GM21723 (cell line): ENCODE measurements around the gene SLC34A3.

ENCODE experiments used
- ATAC-seq: cut with Tn5 transposase; IDR thresholded peaks from one replicate; pipeline ENCODE4 v1.9.1; 2021; ENCODE audit warnings: mild to moderate bottlenecking, moderate library complexity; ENCODE audit not compliant: unreplicated experiment

The SLC34A3 gene

DNA sequence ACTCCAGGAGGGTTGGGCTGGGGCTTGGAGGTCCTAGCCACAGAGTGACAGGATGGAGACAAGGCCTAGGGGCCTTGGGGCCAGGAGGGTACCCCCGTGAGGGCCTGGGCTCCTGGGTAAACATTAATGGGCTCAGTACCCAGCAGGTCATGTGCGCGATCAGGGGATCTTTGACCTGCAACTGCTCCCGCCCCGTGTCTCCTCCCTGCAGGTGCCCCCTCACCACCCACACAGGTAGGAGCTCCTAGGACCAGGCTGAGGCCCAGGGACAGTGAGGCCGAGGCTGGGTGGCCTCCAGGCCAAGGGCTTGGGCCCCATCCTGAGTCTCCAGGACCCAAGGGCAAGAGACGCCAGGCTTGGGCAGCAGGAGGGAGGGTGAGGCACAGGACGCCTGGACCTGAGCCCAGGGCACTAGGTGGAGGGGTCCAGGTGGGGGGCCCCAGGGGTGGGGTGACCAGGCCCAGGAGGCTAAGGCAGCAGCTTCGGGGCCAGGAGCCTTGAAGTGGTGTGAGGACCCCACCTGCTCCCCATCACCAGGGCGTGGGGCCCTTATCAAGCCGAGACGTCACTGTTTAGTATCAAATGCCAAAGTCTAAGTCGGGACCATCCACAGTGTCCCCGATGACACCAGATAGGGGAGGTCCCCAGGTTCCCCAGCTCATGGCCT, at the start of gene SLC34A3:
TSS of gene SLC34A3 (plus strand) at position 197 of the 667 bp plus-strand sequence. CDS start 802 bp downstream, outside the sequence.
- no peak for ATAC-seq

DNA sequence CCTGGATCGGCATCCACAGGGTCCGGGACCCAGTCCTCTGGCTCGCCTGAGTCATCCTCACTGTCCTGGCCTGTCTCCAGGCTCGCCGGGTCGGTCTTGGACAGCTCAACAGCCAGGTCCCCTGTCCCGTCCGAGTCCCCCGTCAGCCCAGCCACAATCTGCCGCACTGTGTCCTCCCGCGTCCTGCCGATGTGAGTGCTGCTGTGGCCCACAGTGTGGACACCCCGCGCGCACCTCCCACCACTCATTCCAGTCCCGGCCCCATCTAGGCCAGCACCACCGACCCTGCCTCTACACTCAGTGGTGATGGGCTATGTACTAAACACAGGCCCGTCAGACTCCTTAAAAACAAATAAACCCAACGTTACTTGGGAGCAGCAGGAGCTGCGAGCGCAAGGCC, 49.0 kb upstream of the SLC34A3 start:
- ATAC-seq = no peak

DNA sequence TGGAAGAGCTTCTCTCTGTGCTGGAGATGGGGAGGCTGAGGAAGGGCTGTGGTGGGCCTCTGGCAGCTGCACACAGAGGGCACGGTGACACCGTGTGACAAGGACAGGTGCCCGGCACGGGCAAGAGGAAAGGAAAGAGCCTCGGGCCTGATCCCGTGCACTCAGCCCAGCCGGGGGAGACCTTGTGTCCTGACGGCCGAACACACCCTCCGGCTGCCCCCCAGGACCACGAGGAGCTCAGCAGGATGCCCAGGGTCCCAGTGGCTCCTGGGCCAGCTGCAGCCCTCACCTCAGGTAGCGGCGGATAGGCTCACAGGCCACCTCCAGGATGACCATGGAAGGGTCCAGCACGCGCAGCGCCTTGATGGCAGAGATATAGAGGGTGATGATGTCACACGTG, 47.9 kb upstream of the SLC34A3 start:
- ATAC-seq = no peak

GRCh38 chr9:137183980-137184595, 46.6 kb upstream of the SLC34A3 start:
- no peak for ATAC-seq

GRCh38 chr9:137184881-137185660, 45.6 kb upstream of the SLC34A3 start:
- no peak for ATAC-seq

DNA sequence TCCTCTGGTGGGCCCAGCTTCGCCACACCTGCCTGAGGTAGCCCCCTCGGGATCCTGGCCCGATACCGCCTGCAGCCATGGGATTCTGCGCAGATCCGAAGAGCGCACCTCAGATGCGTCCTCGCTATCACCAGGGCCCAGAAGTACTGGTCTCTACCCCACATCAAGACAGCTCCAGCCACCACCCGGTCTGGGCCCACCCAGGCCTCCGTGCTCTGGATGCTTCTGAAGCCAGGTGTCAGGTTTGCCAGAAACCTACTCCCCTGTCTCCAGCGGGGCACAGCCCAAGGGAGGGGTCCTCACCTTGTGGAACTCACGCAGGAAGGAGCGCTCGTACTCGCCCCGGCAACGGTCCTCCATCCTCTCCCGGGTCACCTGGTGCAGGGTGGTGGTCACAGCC, 44.8 kb upstream of the SLC34A3 start:
- no peak for ATAC-seq

DNA sequence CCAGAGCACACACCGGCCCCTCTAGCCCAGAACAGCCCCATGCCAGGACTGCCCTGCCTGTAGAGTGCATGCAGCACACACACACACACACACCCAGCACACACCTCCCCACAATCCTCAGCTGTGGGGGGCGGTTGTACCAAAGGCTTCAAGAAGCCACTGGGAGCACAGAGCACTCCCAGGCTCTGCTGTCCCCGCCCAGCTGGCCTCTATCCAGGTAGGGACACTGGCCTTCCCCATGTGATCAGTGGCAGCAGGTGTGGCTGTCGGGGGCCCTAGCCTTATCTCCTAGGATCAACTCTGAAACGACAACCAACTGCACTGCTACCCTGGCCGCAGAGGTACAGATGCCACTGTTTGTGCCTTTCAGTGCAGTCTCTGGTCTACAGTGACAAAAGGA, 44.3 kb upstream of the SLC34A3 start:
- ATAC-seq = no peak

DNA sequence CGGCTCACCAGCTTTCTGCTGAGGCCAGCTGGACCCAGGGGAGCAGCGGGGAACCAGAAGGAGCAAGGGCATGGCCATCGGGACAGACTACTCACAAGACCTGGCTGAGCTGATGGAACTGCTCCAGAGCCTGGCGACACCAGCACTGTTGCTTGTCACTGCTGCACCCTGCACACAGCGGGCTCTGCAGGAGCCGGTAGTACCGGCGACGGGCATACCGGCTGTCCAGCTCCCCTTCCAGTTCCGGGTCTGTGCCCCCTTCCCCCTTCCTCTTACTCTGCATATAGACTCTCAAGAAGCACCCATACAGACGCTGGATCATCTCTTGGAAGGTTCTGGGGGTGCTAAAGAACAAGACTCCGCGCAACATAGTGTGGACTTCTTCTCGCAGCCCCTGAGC, 43.3 kb upstream of the SLC34A3 start:
- no peak for ATAC-seq

DNA sequence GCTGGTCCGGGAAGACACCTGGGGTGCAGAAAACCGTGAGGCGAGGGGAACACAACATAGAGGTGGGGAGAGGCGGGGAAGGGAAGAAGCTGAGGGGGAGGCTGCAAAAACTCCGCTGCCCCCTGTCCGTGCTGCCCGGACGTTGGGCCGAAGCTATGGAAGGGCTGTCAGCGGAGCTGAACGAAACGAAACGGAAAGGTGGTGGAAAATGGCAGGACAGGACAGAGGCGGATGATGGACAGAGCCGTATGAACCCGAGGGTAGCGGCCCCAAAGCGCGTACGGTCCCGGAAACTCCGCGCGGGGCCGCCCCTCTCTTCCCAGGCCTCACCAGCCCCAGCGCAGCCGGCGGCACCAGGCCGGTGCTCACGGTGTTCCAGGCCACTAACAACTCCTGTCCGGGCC, 42.6 kb upstream of the SLC34A3 start:
- no peak for ATAC-seq

DNA sequence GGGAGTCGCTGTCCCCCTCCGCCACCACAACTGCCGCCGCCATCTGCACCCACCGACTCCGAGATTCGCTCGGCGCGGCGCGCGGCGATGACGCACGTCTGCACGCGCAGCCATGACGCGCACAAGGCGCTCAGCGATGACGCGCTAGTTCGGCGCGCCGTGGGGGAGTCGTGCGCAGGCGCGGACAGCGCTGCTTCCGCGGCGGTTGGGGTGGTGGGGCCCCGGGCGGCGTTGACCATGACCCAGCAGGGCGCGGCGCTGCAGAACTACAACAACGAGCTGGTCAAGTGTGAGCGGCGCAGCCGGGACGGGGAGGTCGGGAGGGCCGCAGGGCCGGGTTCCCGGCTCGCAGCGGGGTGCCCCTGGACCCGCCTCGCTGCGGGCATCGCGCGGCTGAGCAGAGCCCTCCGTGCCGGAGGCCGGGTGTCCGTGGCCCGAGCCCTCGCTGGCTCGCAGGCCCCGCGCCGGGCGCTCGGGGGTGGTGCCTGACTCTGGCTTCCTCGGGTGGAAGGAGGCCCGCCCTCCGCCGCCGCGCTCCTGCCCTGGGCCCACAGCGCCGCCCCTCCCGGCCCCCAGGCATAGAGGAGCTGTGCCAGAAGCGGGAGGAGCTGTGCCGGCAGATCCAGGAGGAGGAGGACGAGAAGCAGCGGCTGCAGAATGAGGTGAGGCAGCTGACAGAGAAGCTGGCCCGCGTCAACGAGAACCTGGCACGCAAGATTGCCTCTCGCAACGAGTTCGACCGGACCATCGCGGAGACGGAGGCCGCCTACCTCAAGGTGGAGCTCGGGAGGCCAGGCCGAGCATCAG, 42.0 kb upstream of the SLC34A3 start, which contains the start of the genes ANAPC2 and SSNA1:
TSS of gene ANAPC2 (minus strand) at position 71 of the 807 bp plus-strand sequence. CDS start at position 43, 28 bp downstream.
TSS of gene SSNA1 (plus strand) at position 187 of the 807 bp plus-strand sequence. CDS start at position 238, 51 bp downstream.
- ATAC-seq = peak; percentile 72

DNA sequence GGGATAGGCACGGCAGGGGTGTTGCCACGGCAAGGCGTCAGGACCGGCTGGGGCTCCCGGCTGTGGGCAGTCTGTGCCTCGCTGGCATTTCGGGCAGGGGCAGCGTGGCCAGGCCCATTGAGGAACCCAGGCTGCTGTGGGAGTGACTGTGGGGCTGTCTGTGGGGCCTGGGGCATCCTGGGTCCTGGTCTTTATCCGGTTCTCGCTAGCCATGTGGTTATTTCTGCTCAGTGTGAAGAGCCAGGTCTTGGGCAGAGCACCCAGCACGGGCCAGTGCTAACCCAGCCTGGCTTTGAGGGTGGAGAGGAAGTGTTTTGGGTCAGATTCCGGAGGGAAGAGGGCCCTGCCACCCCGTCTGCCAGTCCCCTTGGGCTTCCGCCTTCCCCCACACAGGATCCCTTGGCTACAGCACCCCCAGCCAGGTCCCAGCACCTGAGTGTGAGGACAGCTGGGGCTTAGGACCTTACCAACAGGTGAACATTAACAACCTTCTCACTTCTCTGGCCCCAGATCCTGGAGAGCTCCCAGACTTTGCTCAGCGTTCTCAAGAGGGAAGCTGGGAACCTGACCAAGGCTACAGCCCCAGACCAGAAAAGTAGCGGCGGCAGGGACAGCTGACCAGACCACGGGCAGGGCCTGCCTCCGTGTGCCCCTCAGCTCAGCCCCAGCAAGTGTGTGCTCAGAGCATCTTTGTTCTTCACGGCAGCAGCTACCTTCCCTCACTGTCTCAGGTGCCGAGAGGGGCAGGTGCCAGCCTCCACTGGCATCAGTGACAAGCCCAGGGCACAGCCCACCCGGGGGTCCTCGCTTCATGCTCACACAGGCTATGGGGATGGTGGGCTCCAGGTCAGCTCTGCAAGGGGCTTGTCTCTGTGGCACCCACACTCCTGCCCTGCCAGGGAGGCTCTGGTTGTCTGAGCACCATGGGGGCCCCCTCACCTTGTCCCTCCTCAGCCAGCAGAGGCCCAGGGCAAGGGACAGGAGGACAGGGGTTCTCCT, 41.1 kb upstream of the SLC34A3 start:
- ATAC-seq = no peak

- no peak for ATAC-seq
Measured at GRCh38 chr9:137190315-137190856, 40.3 kb upstream of the SLC34A3 start.

GRCh38 chr9:137191245-137191644, 39.5 kb upstream of the SLC34A3 start:
- ATAC-seq = no peak

DNA sequence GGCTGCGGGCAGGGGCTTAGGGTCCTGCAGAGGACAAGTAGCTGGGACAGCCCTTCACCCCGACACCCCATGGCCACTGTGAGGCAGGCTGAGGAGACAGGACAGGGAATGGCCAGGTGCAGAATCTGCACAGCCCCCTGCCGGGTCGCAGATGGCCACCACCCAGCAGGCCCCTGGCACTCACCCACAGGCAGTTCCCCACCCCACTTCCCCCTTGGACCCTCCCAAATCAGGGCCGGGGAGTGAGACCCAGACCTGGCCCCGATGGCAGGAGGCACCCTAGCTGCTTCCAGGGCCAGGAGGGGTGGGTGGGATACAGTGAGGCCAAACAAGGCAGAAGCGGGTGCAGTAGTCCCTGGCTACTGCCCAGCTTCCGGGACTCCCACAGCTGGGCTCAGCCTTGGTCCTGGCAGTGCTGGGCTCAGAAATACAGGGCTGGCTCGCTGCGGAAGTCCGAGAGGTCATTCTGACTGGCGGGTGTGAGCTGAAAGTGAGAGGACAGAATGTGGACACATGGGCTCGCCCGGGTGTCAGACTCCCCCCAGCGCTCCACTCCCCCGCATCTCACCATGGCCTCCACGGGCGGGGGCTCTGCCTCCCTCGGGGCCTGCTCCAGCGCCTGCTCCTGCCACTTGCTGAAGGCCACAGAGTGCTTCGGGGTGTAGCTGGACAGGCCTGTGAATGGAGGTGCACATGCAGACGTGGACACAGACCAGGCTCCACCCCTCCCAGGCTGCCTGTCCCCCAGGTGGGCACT, 38.8 kb upstream of the SLC34A3 start:
- no peak for ATAC-seq

DNA sequence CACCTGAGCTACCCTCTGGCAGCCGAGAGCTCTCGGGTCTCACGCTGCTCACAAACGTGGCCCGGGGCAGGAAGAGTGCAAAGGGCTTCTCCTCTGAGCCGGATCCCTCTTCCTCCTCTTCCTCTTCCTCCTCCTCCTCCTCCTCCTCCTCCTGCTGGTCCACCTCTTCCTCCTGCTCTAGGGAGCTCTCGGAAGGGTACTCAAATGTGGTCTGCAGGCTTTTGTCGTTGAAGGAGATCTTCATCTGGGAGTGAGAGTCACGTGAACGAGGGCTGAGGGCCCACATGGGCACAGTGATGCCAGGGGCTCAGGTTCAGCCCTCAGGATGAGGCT, 38.3 kb upstream of the SLC34A3 start:
- no peak for ATAC-seq

DNA sequence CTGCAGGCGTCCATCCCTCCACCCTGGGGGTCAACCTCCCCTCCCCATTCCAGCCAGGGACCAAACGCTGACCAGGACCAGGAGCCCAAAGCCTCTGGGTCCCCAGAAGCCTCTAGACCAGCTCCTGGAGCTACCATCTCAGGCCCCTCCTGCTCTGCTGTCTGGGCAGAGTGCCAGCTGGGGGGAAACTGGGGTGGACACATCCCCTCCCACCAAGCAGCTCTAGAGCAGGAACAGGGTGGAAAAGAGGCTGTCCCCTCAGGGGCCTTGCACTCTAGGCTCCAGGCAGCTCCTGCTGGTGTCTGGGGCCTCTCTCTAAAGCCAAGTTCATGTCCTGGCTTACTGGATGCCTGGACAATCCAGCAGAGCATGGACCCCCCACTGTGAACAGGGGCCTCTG, 37.8 kb upstream of the SLC34A3 start:
- ATAC-seq = no peak

DNA sequence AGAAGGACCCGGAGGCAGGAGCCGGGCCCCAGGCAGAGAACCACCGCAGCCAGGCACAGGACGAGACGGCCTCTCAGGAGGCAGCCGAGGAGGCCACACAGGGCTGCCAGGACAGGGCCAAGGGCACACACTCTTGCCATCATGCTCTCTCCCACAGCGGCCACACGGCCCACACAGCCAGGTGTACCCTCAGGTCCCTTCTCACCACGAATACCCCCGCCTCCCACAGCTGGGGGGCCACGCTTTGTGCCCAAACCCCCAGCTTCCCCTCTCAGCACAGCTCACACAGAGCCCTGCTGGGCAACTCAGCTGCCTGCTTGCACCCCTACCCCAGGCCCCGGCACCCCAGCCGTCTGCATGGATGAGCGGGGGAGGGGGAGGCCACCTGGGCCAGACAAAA, 36.9 kb upstream of the SLC34A3 start:
- ATAC-seq = no peak

DNA sequence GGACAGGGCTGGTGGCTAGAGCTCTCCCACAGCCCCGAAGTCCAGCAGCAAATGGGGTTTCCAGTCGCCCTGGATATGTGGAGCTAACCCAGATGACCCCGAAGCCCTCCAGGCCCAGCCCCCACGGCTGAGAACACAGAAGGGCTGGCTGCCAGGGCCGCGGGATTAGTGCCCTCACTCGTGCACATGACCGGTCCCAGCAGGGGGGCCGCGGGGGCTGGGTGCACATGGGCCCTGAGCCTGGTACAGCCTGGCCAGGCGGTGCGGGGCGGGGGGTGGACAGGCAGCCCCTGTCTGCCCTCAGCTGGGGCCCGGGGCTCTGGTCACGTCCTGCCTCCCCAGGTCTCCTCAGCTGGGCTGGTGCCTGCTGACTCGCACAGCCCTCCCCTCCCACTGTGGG, 36.3 kb upstream of the SLC34A3 start:
- ATAC-seq = no peak

DNA sequence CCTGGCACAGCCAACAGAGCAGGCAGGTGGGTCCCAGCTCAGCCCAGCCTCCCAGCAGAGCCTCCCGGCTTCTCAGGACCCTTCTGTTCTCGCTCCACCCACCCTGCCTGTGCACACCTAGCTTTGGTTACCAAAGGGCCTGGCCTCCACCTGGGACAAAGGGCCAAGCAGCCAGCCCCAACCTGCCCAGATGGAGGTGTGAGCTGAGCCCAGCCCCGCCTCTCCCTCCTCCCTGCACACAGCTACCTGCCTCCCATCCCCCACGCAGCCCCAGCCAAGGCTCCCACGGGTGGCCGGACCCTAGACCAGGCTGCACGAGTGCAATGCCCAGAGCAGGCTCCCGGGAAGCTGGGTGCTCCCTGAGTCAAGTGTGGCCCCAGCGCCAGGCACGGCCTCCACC, 35.8 kb upstream of the SLC34A3 start:
- no peak for ATAC-seq
